Pancreas (tissue), 10 donors: ENCODE data around the gene PRDM16. TPM values are rescaled to one million over a fixed set of nuclear protein-coding genes. Genes with fewer than 3 reads are reported as not detected.
A peak's percentile ranks its signal among the peaks of the same experiment; 100 is the strongest.

Experiments used
- ATAC-seq, 4 donors: fragments of 200-7000 bp; cut with Tn5 transposase; one replicate each; pipeline versions ENCODE4 v1.8.0 to v1.9.1; 2020; ENCODE audit warnings: mild to moderate bottlenecking in 4 of 4, moderate library complexity in 4 of 4
- DNase-seq, 6 donors: peaks; one replicate each; pipeline ENCODE4 v3.0.0-alpha.2; 2020
- FAIRE-seq: peaks from 2 replicates; lab custom pipeline; 2012; peaks lifted over from hg19 to GRCh38; lab: Jason Lieb, UNC
- H3K27ac ChIP-seq, 4 donors: fragments of 200-600 bp; sonication (generic); 1 replicate in 3 of 4; 2 replicates in 1 of 4; pipeline versions ENCODE4 v1.5.0 to v1.8.0; 2020
- H3K27me3 ChIP-seq, 4 donors: fragments of 200-600 bp; one replicate each; pipeline ENCODE4 v1.8.0; 2021
- H3K36me3 ChIP-seq, 3 donors: fragments of 200-600 bp; sonication (generic) in 1 of 3; one replicate each; pipeline versions ENCODE4 v1.5.0 to v1.8.0; 2020 to 2021
- H3K4me1 ChIP-seq, 3 donors: fragments of 200-600 bp; one replicate each; pipeline ENCODE4 v1.8.0; 2021
- H3K4me3 ChIP-seq, 4 donors: fragments of 200-600 bp; sonication (generic) in 2 of 4; one replicate each; pipeline versions ENCODE4 v1.5.0 to v1.8.0; 2020 to 2021
- H3K9me3 ChIP-seq, 4 donors: fragments of 200-600 bp; one replicate each; pipeline ENCODE4 v1.8.0; 2021
- CTCF ChIP-seq, 4 donors: fragments of 200-600 bp; sonication (generic) in 3 of 4; IDR thresholded peaks; one replicate each; pipeline versions ENCODE4 v1.5.0 to v1.8.0; 2021; ENCODE audit warnings: antibody characterized with exemption in 4 of 4
- WGBS, 2 donors: extraction: QIAGEN DNeasy Blood & Tissue Kit; methylation state at CpG; one replicate each; pipeline ENCODE4 v1.1.7; 2013; 5-methylcytosine and 5-hydroxymethylcytosine counted together
- intact Hi-C, 3 donors: fragments of 100-400 bp; cut with DNase I; formaldehyde crosslinking; loops; one replicate each; pipeline versions ENCODE4 v1.11.1 to v1.14.2; 2022
- polyA plus RNA-seq, 2 donors: library from polyadenylated mRNA; stranded (reverse); fragments of 200-250 nt; gene quantifications; one replicate each; pipeline ENCODE4 v1.2.3, GENCODE V29; 2013
- total RNA-seq, 6 donors: library from RNA; stranded (reverse); fragmentation: NEBNext Ultra II Directional in 4 of 6; extraction: Animal tissue kit (Norgen Biotek cat#: 25700) in 4 of 6; gene quantifications; one replicate each; pipeline versions ENCODE4 v1.2.1 to v1.2.4, GENCODE V29; 2021 to 2023
- donor health status: healthy with polysubstance abuse.
- donor health status: DM: no; HTN: no; CAD: no; lungs with moderate emphysema.
- donor health status: DM: no; HTN: no; CAD: no.
- donor health status: control.
- donor health status: control.
- donor health status: Bipolar disorder and iron deficiency.
- donor health status: DM: yes; HTN: yes; CAD: no.
- donor health status: DM: no; HTN: no; CAD: no.
- donor health status: DM: no; HTN: no; CAD: no.
- donor health status: DM: yes; HTN: yes; CAD: no.

PRDM16 gene
- total and polyA plus RNA-seq, 8 donors, result 6.6 to 19.2 (median 14.9) TPM

- no peak overlapping the region for H3K27ac ChIP-seq
- no peaks in the 10 kb centered on the region for H3K9me3 ChIP-seq
- intact Hi-C loops, result no loop called here
- H3K4me3 ChIP-seq, result no peak overlapping the region
- TF ChIP-seq CTCF (IDR thresholded peaks at IDR 0.05), result no peak
- WGBS, 2 donors, result 86 to 93% methylated on average over 15 of the region's 15 CpGs
- no peak for DNase-seq
- FAIRE-seq, result no peak
- peaks cover 21% of the 10 kb centered on the region in 3 donors for H3K4me1 ChIP-seq
- ATAC-seq, result no peak
- no peaks in the 10 kb centered on the region for H3K27me3 ChIP-seq
- H3K36me3 ChIP-seq, result no peaks in the 10 kb centered on the region
These were observed 157.2 kb downstream of the PRDM16 start for GRCh38 chr1:3226191-3226590.

- no peak for ATAC-seq
- intact Hi-C loops, result no loop called here
- 86 to 88% methylated on average over 27 of the region's 27 CpGs for WGBS, 2 donors
- Histone ChIP-seq H3K4me3 (no peak overlapping the region), H3K4me1 (peaks cover 15% of the 10 kb centered on the region in 3 donors), H3K27ac (no peak overlapping the region), H3K9me3 (no peaks in the 10 kb centered on the region), H3K36me3 (no peaks in the 10 kb centered on the region), H3K27me3 (no peaks in the 10 kb centered on the region)
- DNase-seq, result no peak
- FAIRE-seq, result no peak
- no peak for TF ChIP-seq CTCF (IDR thresholded peaks at IDR 0.05)
These were observed 157.8 kb downstream of the PRDM16 start for GRCh38 chr1:3226701-3227350.

- ATAC-seq (no peak), DNase-seq (no peak), FAIRE-seq (no peak)
- Histone ChIP-seq H3K27ac (no peak overlapping the region), H3K27me3 (no peaks in the 10 kb centered on the region), H3K36me3 (no peaks in the 10 kb centered on the region), H3K4me1 (peaks cover 12 to 13% (median 13%) of the 10 kb centered on the region in 3 donors), H3K9me3 (no peaks in the 10 kb centered on the region), H3K4me3 (no peak overlapping the region)
- intact Hi-C loops, result no loop called here
- no peak for TF ChIP-seq CTCF (IDR thresholded peaks at IDR 0.05)
- 89 to 97% methylated on average over 17 of the region's 17 CpGs for WGBS, 2 donors
These were observed 158.3 kb downstream of the PRDM16 start for GRCh38 chr1:3227351-3227704.

- no peak overlapping the region for H3K4me3 ChIP-seq
- TF ChIP-seq CTCF (IDR thresholded peaks at IDR 0.05), result no peak
- H3K4me1 ChIP-seq, result peaks cover 6 to 7% (median 7%) of the 10 kb centered on the region in 3 donors
- H3K27me3 ChIP-seq, result no peaks in the 10 kb centered on the region
- ATAC-seq (no peak), FAIRE-seq (no peak), DNase-seq (no peak)
- no peak overlapping the region for H3K27ac ChIP-seq
- no peaks in the 10 kb centered on the region for H3K9me3 ChIP-seq
- intact Hi-C loops, result no loop called here
- H3K36me3 ChIP-seq, result no peaks in the 10 kb centered on the region
- WGBS, 2 donors, result 90 to 94% methylated on average over 20 of the region's 20 CpGs
These were observed 158.9 kb downstream of the PRDM16 start for GRCh38 chr1:3227893-3228292.

GRCh38 chr1:3229081-3229725 is 160.2 kb downstream of the PRDM16 start:
- intact Hi-C loops, result no loop called here

More at GRCh38 chr1:3229081-3229725, 160.2 kb downstream of the PRDM16 start:
- ATAC-seq, result no peak
- no peak for TF ChIP-seq CTCF (IDR thresholded peaks at IDR 0.05)
- FAIRE-seq, result no peak
- Histone ChIP-seq H3K9me3 (no peaks in the 10 kb centered on the region), H3K36me3 (no peaks in the 10 kb centered on the region), H3K4me1 (no peaks in the 10 kb centered on the region), H3K27ac (no peak overlapping the region), H3K27me3 (no peaks in the 10 kb centered on the region), H3K4me3 (no peak overlapping the region)
- WGBS, 2 donors, result 79 to 83% methylated on average over 14 of the region's 14 CpGs
- peak in 1 of 6 donors; percentile 21 for DNase-seq
